NCI-H146 treated with DMSO at 0.1 percent for 48 hours (cell line): ENCODE data around the gene MORN1.

Source experiments
- DNase-seq: peaks from one replicate; lab custom pipeline; 2025; ENCODE audit not compliant: unreplicated experiment; lab: John Stamatoyannopoulos, UW

Gene MORN1

DNA sequence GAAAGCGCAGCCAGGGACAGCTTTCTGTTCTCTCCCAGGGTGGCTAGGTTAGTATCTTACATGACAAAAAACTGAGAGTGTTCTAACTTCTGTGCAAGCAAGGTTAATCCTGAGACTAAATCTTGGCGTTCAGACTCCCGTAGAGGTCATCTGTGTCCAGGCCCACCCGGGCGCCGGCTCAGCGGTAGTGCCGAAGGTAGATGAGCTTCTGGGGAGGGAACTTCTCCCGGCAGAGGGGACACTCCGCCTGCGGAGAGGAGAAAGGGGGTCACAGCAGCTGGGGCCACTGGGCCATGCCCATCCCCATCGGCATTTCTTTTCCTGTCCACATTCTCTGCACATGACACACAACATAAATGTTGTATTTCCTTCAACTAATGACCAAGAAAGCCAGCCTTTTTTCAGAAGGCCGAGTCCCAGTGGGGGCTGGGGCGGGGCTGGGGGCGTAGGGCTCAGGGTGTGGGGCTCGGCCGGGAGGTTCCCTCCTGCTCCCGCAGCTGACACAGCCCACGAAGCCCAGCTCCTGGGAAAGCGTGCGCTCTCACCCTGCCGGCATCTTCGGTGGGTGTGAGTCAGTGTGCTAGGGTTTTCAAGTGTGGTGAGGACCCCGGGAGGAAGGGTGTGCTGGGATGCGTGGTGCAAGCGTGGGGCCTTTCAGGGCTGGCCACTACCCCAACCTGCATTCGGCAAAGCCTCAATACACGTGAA is 14.4 kb upstream of the MORN1 start:
- DNase-seq = no peak

DNA sequence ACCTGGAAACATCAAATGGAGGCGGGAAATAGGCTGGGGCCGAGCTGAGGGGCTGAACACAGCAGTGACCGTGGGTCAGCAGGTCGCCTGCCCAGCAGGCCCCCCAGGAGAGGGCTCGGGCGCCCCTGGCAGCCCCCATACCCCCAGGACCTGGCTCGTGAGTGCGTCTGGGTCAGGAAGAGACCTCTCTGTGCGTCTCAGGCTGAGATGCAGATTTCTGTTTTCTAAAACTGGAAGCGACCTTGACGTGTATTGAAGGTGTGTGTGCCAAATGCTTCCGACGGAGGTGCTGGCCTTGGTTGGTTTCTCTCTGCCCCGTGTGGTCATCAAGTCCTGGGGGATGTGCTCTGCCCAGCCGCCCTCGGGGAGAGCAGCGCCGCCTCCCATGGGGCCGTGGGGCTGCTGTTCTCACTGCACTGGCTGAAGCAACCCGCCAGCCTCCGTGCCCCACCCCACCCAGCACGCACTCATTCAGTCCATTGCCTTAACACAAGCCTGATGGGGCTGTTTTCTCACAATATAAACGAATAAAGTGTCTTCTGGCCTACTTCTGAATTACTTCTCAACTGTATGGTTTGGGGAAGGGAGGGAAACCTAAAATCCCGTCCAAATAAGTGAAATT is 13.6 kb upstream of the MORN1 start:
- no peak for DNase-seq

DNA sequence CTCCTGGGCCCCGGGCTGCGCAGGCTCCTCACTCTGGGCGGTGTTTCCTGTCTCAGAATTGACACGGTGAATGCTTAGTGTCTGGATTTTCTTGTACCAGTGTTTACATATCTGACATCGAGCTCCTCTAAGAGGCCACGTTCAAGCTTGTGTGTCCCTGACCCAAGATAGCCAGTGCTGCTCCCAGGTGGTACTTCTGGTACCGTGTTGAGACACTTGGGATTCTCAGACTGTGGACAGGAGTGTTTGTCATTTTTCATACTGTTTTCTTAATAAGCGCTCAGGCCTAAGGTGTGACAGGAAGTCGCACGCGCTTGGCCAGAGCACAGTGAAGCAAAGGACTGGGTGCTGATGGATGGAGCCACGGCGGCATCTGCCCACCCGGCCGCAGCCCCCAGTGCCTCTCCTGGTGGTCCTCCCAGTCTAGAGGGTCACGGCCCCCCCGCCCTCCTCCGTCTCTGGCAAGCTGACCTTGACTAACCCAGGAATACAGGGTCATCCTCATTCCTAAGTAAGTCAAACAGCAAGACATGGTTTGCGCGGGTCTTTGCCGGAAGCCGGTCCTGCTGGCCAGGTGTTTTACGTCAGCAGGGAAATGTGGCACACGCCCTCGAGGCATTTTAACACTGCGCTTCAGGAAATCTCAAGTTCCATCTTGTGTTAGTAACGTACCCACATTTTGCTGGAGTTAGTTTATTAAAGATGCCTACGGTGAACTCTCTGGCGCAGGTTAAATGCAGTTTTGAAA is 13.0 kb upstream of the MORN1 start:
- DNase-seq = no peak

DNA sequence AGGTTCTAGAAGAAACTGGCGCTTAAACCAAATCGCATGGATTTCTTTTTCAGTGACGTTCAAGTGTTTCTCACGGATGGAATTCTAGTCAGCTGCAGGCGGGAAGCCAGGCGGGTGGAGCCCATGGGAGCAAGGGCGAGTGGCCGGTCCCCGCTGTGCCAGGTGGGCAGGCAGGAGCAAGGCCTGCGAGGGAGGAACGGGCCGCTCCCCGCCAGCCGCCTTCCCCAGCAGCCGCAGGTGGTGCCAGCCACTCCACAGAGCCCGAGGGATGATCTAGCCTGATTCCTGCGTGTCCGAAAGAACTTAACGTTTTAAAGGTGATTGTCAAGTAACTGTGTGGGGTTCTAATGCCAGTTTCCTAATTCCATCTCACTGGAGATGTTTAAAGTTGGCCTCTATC is 11.9 kb upstream of the MORN1 start:
- DNase-seq = no peak

- DNase-seq = no peak
Observed at GRCh38 chr1:2402420-2402819, 11.1 kb upstream of the MORN1 start.

- no peak for DNase-seq
Observed at GRCh38 chr1:2400950-2401649, 9.7 kb upstream of the MORN1 start.

DNA sequence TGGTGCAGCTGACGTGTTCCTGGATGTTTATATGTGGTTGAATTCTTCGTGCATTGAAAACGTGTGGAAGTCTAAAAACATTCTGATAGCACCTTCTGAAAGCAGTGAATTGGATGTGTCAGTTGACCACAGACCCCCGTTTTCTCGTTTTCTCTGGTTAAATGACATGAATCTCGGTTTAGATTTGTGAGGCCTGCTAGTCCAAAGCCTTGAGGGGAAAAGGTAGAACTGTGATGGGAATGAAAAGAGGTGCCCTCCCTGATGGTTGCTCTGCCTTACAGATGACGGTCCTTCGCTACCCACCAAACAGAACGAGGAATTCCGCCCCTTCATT is 9.2 kb upstream of the MORN1 start:
- DNase-seq = no peak

DNA sequence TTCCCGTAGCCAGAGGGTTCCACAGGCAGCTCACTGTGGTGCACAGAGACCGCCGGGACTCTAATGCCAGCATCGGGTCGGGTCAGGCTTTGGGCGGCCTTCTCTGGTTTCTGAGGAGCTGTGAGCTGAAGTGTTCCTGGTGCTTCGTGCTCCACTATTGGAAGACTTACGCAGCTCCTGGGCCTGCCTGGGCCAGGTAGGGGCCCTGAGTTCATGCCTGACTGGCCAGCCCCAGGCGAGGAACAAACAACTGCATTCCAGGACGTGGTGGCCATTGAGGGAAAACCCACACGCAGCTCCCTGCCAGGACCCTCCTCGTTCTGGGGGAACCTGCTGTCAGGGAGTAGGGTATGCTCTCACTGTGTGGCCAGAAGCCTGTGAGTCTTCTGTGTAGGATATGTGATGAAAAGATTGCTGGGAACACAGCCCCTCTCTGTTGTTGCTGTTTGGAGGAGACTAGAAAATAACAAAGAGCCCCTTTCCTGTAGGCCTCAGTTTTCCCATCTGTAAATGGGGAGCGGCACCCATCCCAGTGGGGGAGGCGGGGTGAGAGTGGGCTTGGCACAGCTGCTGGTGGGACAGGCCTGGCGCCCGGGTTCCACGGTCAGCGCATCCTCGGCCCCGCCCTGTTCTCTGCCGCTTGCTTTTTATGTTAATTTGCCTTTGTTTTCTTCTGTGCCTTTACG is 8.7 kb upstream of the MORN1 start:
- no peak for DNase-seq

GRCh38 chr1:2398871-2399270 is 7.5 kb upstream of the MORN1 start:
- DNase-seq = no peak

- DNase-seq = no peak
Observed at GRCh38 chr1:2397007-2397679, 5.8 kb upstream of the MORN1 start.

DNA sequence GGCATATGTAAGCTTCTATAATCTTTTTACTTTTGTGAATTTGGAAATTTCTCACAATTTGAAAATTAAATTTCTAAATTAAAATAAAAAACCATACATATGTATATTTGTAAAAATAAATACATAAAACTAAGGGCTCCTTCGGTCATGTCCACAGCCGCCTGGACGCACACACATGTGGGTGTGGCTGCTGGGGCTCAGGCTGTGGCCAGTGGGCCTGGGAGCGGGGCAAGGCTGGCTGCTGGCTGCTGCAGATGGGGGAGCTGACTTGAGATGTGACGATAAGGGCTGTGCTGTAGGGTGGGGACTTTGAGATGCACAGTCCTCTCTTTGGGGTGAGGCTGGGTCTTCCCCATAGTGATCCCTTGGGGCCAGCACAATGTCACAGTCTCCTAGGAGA is 5.1 kb upstream of the MORN1 start:
- DNase-seq = no peak

- DNase-seq = no peak
Observed at GRCh38 chr1:2396059-2396458, 4.7 kb upstream of the MORN1 start.

DNA sequence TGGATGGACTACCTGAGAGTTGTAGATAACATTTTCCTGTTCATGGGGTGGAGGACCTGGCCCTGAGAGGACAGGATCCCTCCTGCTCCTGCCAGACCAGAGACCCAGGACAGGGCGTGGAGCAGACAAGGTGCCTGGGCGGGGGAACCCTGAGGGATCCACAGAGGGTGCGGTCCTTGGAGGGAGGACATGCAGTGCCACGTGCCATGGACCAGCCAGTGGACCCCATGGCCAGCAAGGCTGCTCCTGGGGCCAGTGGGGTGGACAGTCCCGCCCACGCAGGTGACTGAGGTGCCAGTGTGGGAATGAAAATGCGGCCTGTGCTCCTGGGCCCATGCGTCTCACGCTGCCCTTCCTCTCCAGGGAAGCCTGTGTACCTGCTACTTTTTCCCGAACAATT is 3.9 kb upstream of the MORN1 start:
- no peak for DNase-seq

DNA sequence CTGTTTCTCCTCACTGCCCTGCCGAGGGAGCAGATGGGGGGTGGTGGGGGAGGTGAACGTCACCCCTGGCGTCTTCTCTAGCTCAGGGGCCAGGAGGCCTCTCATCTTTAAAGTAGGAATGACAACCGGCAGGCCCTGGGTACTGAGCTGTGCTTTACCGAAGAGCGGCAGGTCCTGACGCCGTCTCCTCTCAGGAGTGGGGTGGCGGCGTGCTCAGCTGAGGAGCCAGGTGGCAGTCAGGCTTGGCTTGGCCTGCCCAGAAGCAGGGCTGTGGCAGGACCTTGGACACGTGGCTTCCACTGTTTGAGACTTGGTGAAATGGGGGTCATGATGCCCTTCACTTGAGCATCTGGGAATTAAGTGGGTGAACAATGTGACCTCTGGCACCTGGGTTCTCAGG is 3.4 kb upstream of the MORN1 start:
- DNase-seq = no peak

- no peak for DNase-seq
Observed at GRCh38 chr1:2394220-2394619, 2.9 kb upstream of the MORN1 start.

DNA sequence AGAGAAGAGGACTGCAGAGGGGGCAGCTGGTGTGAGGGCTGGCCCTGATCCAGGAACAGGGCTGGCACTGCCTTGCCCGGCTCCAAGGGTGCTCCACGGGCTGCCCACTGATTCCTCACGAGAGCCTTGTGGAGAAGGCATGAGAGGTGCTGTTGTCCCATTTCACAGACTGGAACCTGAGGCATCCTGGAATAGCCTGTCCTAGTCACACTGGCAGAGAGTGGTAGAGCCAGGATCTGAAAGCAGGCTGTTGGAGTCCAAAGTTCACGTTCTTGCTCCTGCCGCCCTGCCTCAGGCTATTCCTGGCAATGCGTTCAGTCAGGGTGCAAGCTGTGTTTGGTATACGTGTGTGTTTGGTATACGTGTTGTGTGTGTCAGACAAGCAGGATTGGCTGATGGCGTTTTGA is 2.1 kb upstream of the MORN1 start:
- DNase-seq = no peak

- DNase-seq = no peak
Observed at GRCh38 chr1:2392686-2393085, 1.3 kb upstream of the MORN1 start.

DNA sequence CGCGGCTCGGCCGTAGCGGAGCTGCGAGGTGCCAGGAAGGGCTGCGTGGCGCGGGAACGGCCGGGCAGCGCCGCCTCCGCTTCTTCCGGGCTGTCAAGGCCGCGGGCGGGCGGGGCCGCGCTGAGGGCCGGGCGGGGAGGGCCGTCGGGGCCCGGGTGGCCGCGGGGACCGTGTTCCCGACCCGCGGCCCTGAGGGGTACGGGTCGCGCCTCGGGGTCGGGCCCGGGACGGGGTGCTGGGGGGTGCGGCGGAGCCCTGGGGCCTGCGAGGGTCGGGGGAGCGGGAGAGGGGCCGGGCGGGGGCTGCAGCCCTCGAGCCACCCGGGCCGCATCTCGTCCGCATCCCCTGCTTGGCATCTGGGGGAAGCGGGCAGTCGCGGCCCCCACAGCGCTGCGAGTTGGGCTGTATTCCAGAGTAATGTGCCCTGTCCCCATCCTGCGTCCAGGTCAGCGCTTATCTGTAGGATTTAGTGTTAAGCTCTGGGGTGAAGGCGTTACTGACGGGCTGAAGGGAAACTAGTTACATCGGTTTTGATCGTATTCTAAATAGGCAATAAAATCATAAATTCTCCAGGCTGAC is 666 bp upstream of the MORN1 start:
- DNase-seq = no peak

DNA sequence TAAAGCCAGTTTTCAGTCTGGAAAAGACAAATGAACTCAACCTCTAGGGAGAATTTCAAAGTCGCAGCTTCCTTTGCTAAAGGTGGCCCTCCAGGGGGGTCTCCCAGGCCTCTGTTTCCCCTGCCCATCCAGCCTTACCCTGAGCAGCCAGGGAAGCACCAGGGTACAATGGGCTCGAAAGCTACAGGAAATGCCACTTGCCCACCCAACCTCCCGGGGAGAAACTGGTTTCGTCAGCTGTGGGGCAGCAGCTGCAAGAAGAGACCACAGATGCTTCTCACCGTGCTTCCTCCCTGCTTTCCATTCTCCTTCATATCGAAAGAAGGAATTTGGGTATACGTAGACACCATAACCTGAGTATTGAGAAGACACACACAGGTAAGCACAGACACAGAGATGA is 1.7 kb downstream of the MORN1 start:
- DNase-seq = no peak
